OCI-M1 (cell line): ENCODE measurements around the gene RIT2.

Experiments used
- DNase-seq: peaks from one replicate; lab custom pipeline; 2025; lab: John Stamatoyannopoulos, UW

The RIT2 gene

GRCh38 chr18:42929181-42929580, 186.3 kb downstream of the RIT2 start:
- DNase-seq = no peak

GRCh38 chr18:42925036-42925435, 190.4 kb downstream of the RIT2 start:
- DNase-seq = no peak

GRCh38 chr18:42922363-42922762, 193.1 kb downstream of the RIT2 start:
- DNase-seq = no peak

GRCh38 chr18:42921226-42921737, 194.2 kb downstream of the RIT2 start:
- no peak for DNase-seq

- no peak for DNase-seq
These were observed 194.9 kb downstream of the RIT2 start for GRCh38 chr18:42920621-42921020.

GRCh38 chr18:42915299-42915698, 200.2 kb downstream of the RIT2 start:
- no peak for DNase-seq

GRCh38 chr18:42914476-42914875, 201.0 kb downstream of the RIT2 start:
- DNase-seq = no peak

GRCh38 chr18:42909095-42909494, 206.4 kb downstream of the RIT2 start:
- no peak for DNase-seq

- no peak for DNase-seq
These were observed 208.7 kb downstream of the RIT2 start for GRCh38 chr18:42906761-42907160.

- no peak for DNase-seq
These were observed 214.3 kb downstream of the RIT2 start for GRCh38 chr18:42901161-42901560.

GRCh38 chr18:42893977-42894376, 221.5 kb downstream of the RIT2 start:
- no peak for DNase-seq

GRCh38 chr18:42892181-42892580, 223.3 kb downstream of the RIT2 start:
- DNase-seq = no peak

GRCh38 chr18:42891705-42892104, 223.8 kb downstream of the RIT2 start:
- DNase-seq = no peak

GRCh38 chr18:42883169-42883568, 232.3 kb downstream of the RIT2 start:
- no peak for DNase-seq

GRCh38 chr18:42882122-42882521, 233.4 kb downstream of the RIT2 start:
- peak; percentile 9 for DNase-seq

- no peak for DNase-seq
These were observed 242.6 kb downstream of the RIT2 start for GRCh38 chr18:42872838-42873237.

GRCh38 chr18:42864876-42865275, 250.6 kb downstream of the RIT2 start:
- no peak for DNase-seq

GRCh38 chr18:42861271-42861670, 254.2 kb downstream of the RIT2 start:
- DNase-seq = peak; percentile 57

- DNase-seq = no peak
These were observed 254.9 kb downstream of the RIT2 start for GRCh38 chr18:42860548-42860947.

- no peak for DNase-seq
These were observed 255.5 kb downstream of the RIT2 start for GRCh38 chr18:42860011-42860410.

GRCh38 chr18:42854558-42854957, 260.9 kb downstream of the RIT2 start:
- no peak for DNase-seq

- no peak for DNase-seq
These were observed 265.1 kb downstream of the RIT2 start for GRCh38 chr18:42850174-42851083.

- DNase-seq = peak; percentile 9
These were observed 276.1 kb downstream of the RIT2 start for GRCh38 chr18:42839408-42839807.
